HCT116 (cell line): Measurements from ENCODE around the gene NFE2.

Experiments used
- EZH2phosphoT487 ChIP-seq: fragments of 200-600 bp; IDR thresholded peaks from 2 replicates; pipeline ENCODE4 v1.6.1; 2018; ENCODE audit warnings: antibody characterized with exemption, borderline replicate concordance
- POLR2A ChIP-seq: IDR thresholded peaks from 2 replicates; pipeline ENCODE4 v1.7.0; 2011; ENCODE audit warnings: borderline replicate concordance; ENCODE audit not compliant: insufficient read depth, insufficient read length; ENCODE audit errors: extremely low read depth
- TCF7L2 ChIP-seq: IDR thresholded peaks from 2 replicates; pipeline ENCODE4 v1.7.0; 2011; ENCODE audit warnings: borderline replicate concordance, inconsistent platforms; ENCODE audit not compliant: insufficient read depth, insufficient read length; ENCODE audit errors: extremely low read depth
- TF ChIP-seq, protein P1 (sequence below), 3 experiments: fragments of 200-600 bp in 1 of 3; sonication (generic) in 1 of 3; IDR thresholded peaks in 2 of 3; conservative IDR thresholded peaks in 1 of 3; 2 replicates each; pipeline ENCODE4 v1.5.1; 2012 to 2017; ENCODE audit warnings: low read depth in 2 of 3, low read length in 2 of 3, antibody characterized with exemption in 1 of 3, borderline replicate concordance in 1 of 3, control low read depth in 1 of 3, mild to moderate bottlenecking in 1 of 3, mixed read lengths in 1 of 3, mixed run types in 1 of 3, moderate library complexity in 1 of 3; ENCODE audit not compliant: insufficient read depth in 1 of 3

DNA sequence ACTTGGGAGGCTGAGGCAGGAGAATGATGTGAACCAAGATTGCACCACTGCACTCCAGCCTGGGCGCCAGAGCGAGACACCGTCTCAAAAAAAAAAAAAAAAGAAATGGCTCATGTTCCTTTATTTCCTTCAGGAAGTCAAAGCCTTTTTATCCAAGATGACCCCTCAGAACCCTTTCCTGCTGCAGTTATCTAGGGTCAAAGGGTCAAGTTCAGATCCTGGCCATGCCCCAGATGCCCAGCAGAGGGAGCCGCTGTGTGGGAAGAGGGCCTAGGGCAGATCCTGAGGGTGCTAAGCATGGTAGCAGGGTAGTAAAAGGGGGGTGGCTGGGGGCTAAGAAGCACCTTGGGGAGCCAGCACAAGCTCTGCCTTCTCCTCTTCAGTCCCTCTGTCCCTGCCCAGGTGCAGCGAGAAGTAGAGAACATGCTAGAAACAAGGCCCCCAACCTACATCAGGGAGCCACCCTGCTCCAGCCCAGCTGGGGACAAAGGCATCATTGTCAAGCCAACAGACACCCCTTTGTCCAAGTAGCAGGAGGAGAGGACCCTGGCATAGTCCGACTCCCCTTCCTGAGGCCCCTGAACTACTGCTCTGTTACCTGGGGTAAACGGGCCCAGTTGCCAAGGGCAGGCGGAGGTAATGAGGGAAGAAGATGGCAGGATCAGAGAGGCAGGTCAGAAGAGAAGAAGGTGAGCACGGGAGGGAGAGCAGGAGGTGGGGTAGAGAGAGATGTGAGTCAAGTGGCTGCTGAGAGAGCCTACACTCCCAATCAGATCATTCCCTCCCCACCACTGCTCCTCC, 6.5 kb downstream of the NFE2 start:
- TF ChIP-seq POLR2A (no peak), TCF7L2 (no peak), EZH2phosphoT487 (no peak)
- TF ChIP-seq, protein P1, sequence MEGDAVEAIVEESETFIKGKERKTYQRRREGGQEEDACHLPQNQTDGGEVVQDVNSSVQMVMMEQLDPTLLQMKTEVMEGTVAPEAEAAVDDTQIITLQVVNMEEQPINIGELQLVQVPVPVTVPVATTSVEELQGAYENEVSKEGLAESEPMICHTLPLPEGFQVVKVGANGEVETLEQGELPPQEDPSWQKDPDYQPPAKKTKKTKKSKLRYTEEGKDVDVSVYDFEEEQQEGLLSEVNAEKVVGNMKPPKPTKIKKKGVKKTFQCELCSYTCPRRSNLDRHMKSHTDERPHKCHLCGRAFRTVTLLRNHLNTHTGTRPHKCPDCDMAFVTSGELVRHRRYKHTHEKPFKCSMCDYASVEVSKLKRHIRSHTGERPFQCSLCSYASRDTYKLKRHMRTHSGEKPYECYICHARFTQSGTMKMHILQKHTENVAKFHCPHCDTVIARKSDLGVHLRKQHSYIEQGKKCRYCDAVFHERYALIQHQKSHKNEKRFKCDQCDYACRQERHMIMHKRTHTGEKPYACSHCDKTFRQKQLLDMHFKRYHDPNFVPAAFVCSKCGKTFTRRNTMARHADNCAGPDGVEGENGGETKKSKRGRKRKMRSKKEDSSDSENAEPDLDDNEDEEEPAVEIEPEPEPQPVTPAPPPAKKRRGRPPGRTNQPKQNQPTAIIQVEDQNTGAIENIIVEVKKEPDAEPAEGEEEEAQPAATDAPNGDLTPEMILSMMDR (IDR thresholded peaks at IDR 0.05 in 2 of 3, conservative IDR thresholded peaks at IDR 0.05 in 1 of 3; ENCODE audit: borderline replicate concordance in 1 of 3, insufficient read depth in 1 of 3, low read depth in 2 of 3, low read length in 2 of 3), result peak; percentile 90 to 96 (median 91); a peak in 5 of 6 replicates
